ENCODE data around the gene FTO.

DNA sequence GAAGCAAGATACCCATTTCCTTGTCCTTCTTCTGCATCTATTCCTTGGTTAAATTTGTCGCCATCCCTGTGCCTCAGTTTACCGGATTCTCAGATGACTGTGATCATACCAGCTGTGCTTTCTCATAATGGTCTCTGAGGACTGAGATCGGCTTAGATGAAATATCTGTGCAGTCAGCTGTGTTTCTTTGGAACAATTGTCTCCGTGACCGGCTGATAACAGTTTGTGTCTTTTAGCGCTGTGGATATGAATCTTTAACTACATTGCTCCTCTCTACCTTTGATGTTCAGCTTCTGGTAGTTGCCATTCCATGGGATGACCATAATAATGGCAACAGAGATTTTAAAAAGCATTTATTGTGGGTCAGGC, 473 bp downstream of the FTO start:
- TF ChIP-seq CTCF (IDR thresholded peaks at IDR 0.05) (no peak), POLR2A (IDR thresholded peaks at IDR 0.05) (no peak), POLR2AphosphoS5 (IDR thresholded peaks at IDR 0.05; ENCODE audit: insufficient read depth in 1 of 2, low read depth in 1 of 2) (no peak)
